Pericardium fibroblast (primary cell): ENCODE measurements around the gene IWS1. TPM values are rescaled to one million over a fixed set of nuclear protein-coding genes. Genes with fewer than 3 reads are reported as not detected.

Source experiments
- total RNA-seq: library from RNA; depleted of rRNA; stranded (reverse); fragments of >200 nt; gene quantifications from 2 replicates; pipeline ENCODE4 v1.2.3, GENCODE V29; 2015

IWS1 gene
- total RNA-seq: 32.0 and 39.6 TPM in 2 replicates

DNA sequence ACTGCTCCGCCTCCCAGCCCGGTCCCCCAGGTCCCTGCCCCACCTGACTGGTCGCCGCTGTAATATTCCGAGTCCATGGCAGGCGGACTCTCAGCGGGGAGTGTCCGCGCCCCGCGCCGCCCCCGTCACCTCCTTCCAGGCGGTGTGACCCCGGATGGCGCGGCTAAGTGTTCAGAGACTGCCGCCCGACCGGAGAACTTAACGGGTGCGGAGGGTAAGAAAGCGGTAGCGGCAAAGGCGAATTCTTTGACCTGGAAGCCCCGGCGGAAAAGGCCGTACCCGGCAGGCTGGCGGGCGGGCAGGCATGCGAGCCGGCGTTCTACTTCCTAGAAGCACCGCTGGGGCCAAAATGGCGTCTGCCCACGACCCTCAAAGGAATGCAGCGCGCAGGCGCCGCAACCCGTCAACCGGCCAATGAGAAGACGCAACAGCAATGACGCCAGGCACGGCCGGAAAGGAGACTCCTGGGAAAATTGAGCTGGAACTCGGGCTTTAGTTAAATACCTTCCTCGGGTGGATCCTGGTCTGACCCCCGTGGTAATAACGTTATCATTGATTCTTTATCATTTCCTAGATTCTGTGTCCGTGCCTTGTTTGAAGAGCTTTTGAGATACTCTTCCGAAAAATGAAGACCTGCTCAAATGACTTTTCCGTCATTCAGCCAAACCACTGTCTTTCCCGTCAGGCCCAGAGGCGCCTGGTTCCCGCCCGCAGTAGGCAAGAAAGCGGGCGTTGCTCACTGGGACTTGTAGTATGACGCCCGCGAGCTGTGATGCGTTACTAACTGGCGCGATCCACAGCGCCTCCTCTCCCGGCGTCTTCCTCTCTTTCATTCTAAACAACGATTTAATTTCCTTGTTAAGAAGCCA lies at the start of gene IWS1:
TSS of gene IWS1 (minus strand) at position 358 of the 869 bp plus-strand sequence. CDS start at position 77, 281 bp downstream.

GRCh38 chr2:127535422-127535901 lies 9.2 kb upstream of the IWS1 start, which contains the start of gene MYO7B:
Gene MYO7B, plus strand, starts transcription at chr2:127535683. Its CDS starts 24,040 bp downstream, at chr2:127559723.

Other genes starting within 250 kb of the IWS1 start
- gene ERCC3, start 232.3 kb downstream of the IWS1 start, total RNA-seq: 16.1 and 25.7 TPM in 2 replicates
- gene MAP3K2, start 138.5 kb downstream of the IWS1 start, total RNA-seq: 36.9 and 52.9 TPM in 2 replicates
- 0.35 TPM in 1 of 2 replicates, not detected in the other for gene PROC, start 108.1 kb downstream of the IWS1 start, total RNA-seq
- not detected in 2 replicates for gene MYO7B, start 9.2 kb upstream of the IWS1 start, total RNA-seq
- gene GPR17, start 119.7 kb upstream of the IWS1 start, total RNA-seq: not detected in 2 replicates
- gene LIMS2, start 149.0 kb upstream of the IWS1 start, total RNA-seq: 7.9 and 55.2 TPM in 2 replicates
- gene SFT2D3, start 175.0 kb upstream of the IWS1 start, total RNA-seq: 6.0 and 7.8 TPM in 2 replicates